GM12872 (cell line): ENCODE data around the gene ANGPTL7.

Experiments used
- TF ChIP-seq, protein P1 (sequence below): IDR thresholded peaks from 3 replicates; pipeline ENCODE4 v1.5.1; 2011; ENCODE audit warnings: low read depth, mild to moderate bottlenecking, low read length, moderate library complexity; ENCODE audit not compliant: insufficient read depth

ANGPTL7 gene

GRCh38 chr1:11174261-11174942 lies 14.8 kb upstream of the ANGPTL7 start:
- TF ChIP-seq, protein P1, sequence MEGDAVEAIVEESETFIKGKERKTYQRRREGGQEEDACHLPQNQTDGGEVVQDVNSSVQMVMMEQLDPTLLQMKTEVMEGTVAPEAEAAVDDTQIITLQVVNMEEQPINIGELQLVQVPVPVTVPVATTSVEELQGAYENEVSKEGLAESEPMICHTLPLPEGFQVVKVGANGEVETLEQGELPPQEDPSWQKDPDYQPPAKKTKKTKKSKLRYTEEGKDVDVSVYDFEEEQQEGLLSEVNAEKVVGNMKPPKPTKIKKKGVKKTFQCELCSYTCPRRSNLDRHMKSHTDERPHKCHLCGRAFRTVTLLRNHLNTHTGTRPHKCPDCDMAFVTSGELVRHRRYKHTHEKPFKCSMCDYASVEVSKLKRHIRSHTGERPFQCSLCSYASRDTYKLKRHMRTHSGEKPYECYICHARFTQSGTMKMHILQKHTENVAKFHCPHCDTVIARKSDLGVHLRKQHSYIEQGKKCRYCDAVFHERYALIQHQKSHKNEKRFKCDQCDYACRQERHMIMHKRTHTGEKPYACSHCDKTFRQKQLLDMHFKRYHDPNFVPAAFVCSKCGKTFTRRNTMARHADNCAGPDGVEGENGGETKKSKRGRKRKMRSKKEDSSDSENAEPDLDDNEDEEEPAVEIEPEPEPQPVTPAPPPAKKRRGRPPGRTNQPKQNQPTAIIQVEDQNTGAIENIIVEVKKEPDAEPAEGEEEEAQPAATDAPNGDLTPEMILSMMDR = no peak

DNA sequence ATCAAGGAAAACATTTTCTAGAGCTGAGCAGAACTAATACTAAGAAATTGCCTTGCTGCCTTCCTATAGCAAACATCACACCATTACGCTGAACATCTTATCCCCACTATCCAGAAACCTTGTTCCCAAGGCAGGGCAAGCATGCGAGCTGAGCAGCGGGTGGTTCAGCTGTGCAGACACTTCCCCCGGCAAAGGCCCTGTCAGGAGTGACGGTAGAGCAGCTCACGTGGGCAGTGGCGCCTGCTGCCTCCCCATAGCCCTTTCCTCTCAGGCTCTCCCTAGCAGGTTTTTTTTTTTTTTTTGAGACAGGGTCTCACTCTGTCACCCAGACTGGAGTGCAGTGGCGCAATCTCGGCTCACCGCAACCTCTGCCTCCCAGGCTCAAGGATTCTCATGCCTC lies 13.7 kb upstream of the ANGPTL7 start:
- TF ChIP-seq, protein P1 = no peak

DNA sequence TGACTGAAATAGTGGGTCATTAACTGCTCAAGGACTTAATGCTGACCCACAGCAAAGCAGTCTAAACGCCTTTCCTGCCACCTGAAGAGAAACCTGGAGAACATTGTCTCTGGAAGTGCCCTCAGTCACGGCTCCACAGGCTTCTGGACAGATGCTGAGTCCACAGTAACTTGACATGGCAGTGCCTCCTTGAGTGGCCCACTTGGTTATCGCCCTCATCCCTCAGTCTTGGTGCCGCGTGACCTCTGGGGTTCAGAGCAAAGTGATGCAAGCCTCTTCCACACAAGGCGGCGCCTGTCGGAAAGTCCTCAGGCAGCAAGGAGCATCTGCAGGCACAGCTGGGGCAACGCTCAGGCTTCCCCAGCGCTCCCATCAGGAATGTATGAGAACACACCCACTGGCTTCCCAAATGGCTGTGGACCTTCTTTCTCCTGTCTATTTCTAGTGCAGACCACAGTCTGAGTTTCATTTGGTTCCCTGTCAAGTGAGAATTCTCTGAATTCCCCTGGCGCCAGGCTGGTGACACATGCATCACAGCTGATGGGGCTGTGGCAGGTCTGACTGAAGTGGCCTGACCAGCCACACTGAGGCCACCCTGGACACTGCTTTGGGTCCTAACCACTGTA lies 13.0 kb upstream of the ANGPTL7 start:
- TF ChIP-seq, protein P1 = no peak

DNA sequence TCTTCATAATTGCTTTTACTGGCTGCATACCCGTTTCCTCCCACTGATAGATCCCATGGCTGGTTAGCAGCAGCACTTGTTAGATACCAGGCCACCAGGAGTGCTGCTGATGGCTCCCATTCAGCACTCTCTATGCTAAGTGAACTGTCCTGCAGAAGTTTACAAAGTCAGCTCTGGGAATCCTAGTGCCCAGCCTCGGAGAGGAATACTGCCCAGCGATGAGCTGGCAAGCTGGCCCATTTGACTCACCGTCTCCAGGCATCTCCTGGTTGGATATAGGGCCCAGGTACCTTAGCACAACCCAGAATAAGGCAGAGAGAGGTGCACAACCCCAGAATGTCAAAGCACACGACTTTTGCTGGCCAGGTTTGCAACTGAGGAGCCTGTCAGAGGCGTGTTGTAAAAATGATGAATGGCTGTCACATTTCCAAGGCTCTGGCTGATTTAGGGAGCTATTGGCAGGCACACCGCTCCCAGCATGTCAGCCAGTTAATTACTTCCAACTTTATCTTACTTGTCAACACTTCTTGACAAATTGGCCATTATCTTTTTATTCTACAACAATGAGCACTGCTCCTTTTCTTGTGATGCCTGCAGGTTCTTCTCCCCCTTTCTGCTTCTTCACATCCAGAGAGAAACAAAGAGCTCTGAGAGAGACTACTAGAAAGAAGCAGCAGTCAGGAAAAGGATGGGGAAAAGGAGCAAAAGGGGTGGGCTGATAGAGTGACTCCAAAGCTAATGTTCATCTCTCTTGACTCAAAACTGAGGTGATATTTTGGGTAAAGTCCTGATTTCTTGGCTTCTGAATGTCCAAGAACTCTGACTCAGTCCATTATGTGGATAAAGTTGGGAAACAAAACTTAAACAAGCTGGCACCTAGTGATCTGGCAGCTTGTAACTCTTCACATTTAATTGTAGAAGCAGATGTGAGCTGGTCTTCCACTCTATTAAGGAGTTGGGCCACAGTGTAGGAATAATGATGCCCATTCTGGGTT lies 10.8 kb upstream of the ANGPTL7 start:
- TF ChIP-seq, protein P1 = no peak

GRCh38 chr1:11179125-11179524 lies 10.0 kb upstream of the ANGPTL7 start:
- TF ChIP-seq, protein P1 = no peak

DNA sequence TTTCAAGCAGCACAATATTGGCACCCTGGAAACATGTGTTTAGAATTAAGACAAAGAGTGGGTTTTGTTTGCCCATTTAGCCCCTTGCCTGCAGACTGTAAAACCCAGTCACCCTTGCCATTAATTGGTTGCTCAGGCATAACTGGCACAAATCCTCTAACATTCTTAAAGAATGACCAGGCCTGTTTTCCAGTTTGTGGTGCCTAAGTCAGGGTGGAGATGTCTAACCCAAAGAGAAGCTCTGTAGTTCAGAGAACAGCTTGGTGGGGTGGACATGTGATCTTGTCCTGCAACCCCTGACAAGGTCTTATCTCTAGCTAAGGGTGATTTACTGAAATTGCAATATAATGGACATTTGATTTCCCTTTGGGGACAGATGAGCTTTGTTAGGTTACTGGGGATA lies 8.8 kb upstream of the ANGPTL7 start:
- TF ChIP-seq, protein P1 = no peak

DNA sequence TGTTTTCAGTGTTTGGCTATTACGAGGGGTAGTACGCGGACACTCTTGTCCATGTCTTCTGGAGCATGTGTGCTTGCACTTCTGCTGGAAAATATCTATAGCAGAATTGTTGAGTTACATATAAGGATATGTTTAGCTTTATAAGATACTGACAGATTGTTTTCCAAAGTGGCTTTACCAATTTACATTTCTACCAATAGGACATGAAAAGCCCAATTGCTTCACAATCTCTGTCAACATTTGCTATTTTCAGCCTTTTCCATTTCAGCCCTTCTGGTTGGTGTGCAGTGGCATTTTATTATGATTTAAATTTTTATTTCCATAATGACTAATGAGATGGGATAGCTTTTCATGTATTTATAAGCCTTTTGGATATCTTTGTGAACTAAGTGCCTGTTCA lies 6.3 kb upstream of the ANGPTL7 start:
- TF ChIP-seq, protein P1 = no peak
